Esophagus squamous epithelium (tissue), 5 donors: ENCODE measurements around the gene CD93. TPM values are rescaled to one million over a fixed set of nuclear protein-coding genes. Genes with fewer than 3 reads are reported as not detected.

ENCODE experiments used
- DNase-seq: peaks from one replicate; lab custom pipeline; 2025; lab: John Stamatoyannopoulos, UW
- H3K27ac ChIP-seq, 4 donors: fragments of 200-600 bp; sonication (generic); one replicate each; pipeline ENCODE4 v1.5.1; 2016 to 2019; ENCODE audit warnings: mild to moderate bottlenecking in 1 of 4
- H3K27me3 ChIP-seq, 4 donors: fragments of 200-600 bp; sonication (generic); 1 replicate in 3 of 4; 2 replicates in 1 of 4; pipeline versions ENCODE4 v1.5.1 to v1.6.0; 2017 to 2021; ENCODE audit warnings: antibody characterized with exemption in 1 of 4
- H3K36me3 ChIP-seq, 3 donors: fragments of 200-600 bp; sonication (generic); one replicate each; pipeline ENCODE4 v1.5.1; 2016 to 2019
- H3K4me1 ChIP-seq, 3 donors: fragments of 200-600 bp; sonication (generic); one replicate each; pipeline ENCODE4 v1.5.1; 2017 to 2019
- H3K4me3 ChIP-seq, 4 donors: fragments of 200-600 bp; sonication (generic); 1 replicate in 3 of 4; 2 replicates in 1 of 4; pipeline ENCODE4 v1.5.1; 2016 to 2019; ENCODE audit warnings: mild to moderate bottlenecking in 2 of 4, moderate library complexity in 1 of 4
- H3K9me3 ChIP-seq, 3 donors: fragments of 200-600 bp; sonication (generic); one replicate each; pipeline ENCODE4 v1.5.1; 2016 to 2019
- CTCF ChIP-seq, 6 experiments: fragments of 450-650 bp in 4 of 6; fragments of 200-600 bp in 2 of 6; sonication (generic) in 2 of 6; IDR thresholded peaks; one replicate each; pipeline ENCODE4 v1.5.1; 2016 to 2019; ENCODE audit warnings: antibody characterized with exemption in 6 of 6, mild to moderate bottlenecking in 4 of 6, moderate library complexity in 4 of 6
- POLR2A ChIP-seq, 4 donors: fragments of 450-650 bp; IDR thresholded peaks; one replicate each; pipeline ENCODE4 v1.6.1; 2017; ENCODE audit warnings: antibody characterized with exemption in 4 of 4, mild to moderate bottlenecking in 4 of 4, moderate library complexity in 3 of 4
- WGBS, 2 donors: methylation state at CpG; one replicate each; pipeline ENCODE4 v1.1.5; 2018; 5-methylcytosine and 5-hydroxymethylcytosine counted together
- intact Hi-C: fragments of 100-400 bp; cut with DNase I; formaldehyde crosslinking; loops from one replicate; pipeline ENCODE4 v1.15.0; 2022
- total RNA-seq, 4 donors: library from RNA; depleted of rRNA; stranded (reverse); fragments of >200 nt; gene quantifications; one replicate each; pipeline ENCODE4 v1.1.0, GENCODE V29; 2016
- donor health status: DM: yes; HTN: yes; CAD: no.

The CD93 gene
- total RNA-seq, 4 donors from 2014 or later, result 4.5 to 22.9 (median 14.6) TPM

GRCh38 chr20:23130622-23131140 lies 44.6 kb upstream of the CD93 start:
- Histone ChIP-seq H3K9me3 (no peaks in the 10 kb centered on the region), H3K27ac (no peak overlapping the region), H3K4me3 (no peak overlapping the region), H3K4me1 (peaks cover 12 to 37% (median 16%) of the 10 kb centered on the region in 3 donors), H3K36me3 (no peaks in the 10 kb centered on the region), H3K27me3 (no peaks in the 10 kb centered on the region)
- DNase-seq, result no peak
- 80 to 81% methylated on average over 3 to 4 of the region's 4 CpGs for WGBS, 2 donors
- intact Hi-C loops, result no loop called here
- TF ChIP-seq POLR2A (IDR thresholded peaks at IDR 0.05) (no peak), CTCF (IDR thresholded peaks at IDR 0.05) (no peak)

- Histone ChIP-seq H3K27me3 (no peaks in the 10 kb centered on the region), H3K4me3 (no peak overlapping the region), H3K36me3 (no peaks in the 10 kb centered on the region), H3K4me1 (peaks cover 12 to 40% (median 22%) of the 10 kb centered on the region in 3 donors), H3K27ac (peak overlapping the region in 3 of 4 donors; percentile 6 to 67 (median 34)), H3K9me3 (no peaks in the 10 kb centered on the region)
- 61 to 86% methylated on average over 10 of the region's 12 CpGs for WGBS, 2 donors
- no peak for DNase-seq
- TF ChIP-seq CTCF (IDR thresholded peaks at IDR 0.05) (no peak), POLR2A (IDR thresholded peaks at IDR 0.05) (no peak)
- intact Hi-C loops, result no loop called here
Observed at GRCh38 chr20:23129891-23130621, 43.9 kb upstream of the CD93 start.

GRCh38 chr20:23129266-23129665 lies 43.1 kb upstream of the CD93 start:
- Histone ChIP-seq H3K9me3 (no peaks in the 10 kb centered on the region), H3K4me1 (peaks cover 12 to 46% (median 26%) of the 10 kb centered on the region in 3 donors), H3K36me3 (no peaks in the 10 kb centered on the region), H3K27me3 (no peaks in the 10 kb centered on the region), H3K4me3 (no peak overlapping the region), H3K27ac (peak overlapping the region in 1 of 4 donors; percentile 67)
- intact Hi-C loops, result no loop called here
- no peak for DNase-seq
- TF ChIP-seq CTCF (IDR thresholded peaks at IDR 0.05), result no peak
- no peak for TF ChIP-seq POLR2A (IDR thresholded peaks at IDR 0.05)
- WGBS, 2 donors, result 88 to 89% methylated on average over 2 of the region's 2 CpGs

- Histone ChIP-seq H3K27ac (no peak overlapping the region), H3K36me3 (no peaks in the 10 kb centered on the region), H3K27me3 (no peaks in the 10 kb centered on the region), H3K4me3 (no peak overlapping the region), H3K9me3 (no peaks in the 10 kb centered on the region), H3K4me1 (peaks cover 12 to 50% (median 25%) of the 10 kb centered on the region in 3 donors)
- TF ChIP-seq POLR2A (IDR thresholded peaks at IDR 0.05), result no peak
- TF ChIP-seq CTCF (IDR thresholded peaks at IDR 0.05), result no peak
- 73 to 85% methylated on average over 6 to 10 of the region's 13 CpGs for WGBS, 2 donors
- intact Hi-C loops, result no loop called here
- DNase-seq, result no peak
Observed at GRCh38 chr20:23128461-23129125, 42.5 kb upstream of the CD93 start.
